Bronchial epithelial cell (primary cell): ENCODE measurements around the gene PLEKHA4. TPM values are rescaled to one million over a fixed set of nuclear protein-coding genes. Genes with fewer than 3 reads are reported as not detected.
A peak's percentile ranks its signal among the peaks of the same experiment; 100 is the strongest.

Source experiments
- DNase-seq: peaks from one replicate; pipeline ENCODE4 v3.0.0-alpha.2; 2010; ENCODE audit warnings: low read depth
- FAIRE-seq: peaks from 2 replicates; lab custom pipeline; 2011; peaks lifted over from hg19 to GRCh38; lab: Jason Lieb, UNC
- H3K27me3 ChIP-seq: 2 replicates; pipeline ENCODE4 v1.5.1; 2011; ENCODE audit warnings: low read length; ENCODE audit not compliant: control insufficient read depth, insufficient read depth
- H3K36me3 ChIP-seq: 2 replicates; pipeline ENCODE4 v1.5.1; 2011; ENCODE audit warnings: low read length; ENCODE audit not compliant: control insufficient read depth, insufficient read depth
- H3K4me3 ChIP-seq: 2 replicates; pipeline ENCODE4 v1.5.1; 2011; ENCODE audit warnings: mild to moderate bottlenecking, low read depth, low read length, control low read depth
- CTCF ChIP-seq: IDR thresholded peaks from 2 replicates; pipeline ENCODE4 v1.5.1; 2011; ENCODE audit warnings: mild to moderate bottlenecking, moderate library complexity, low read length, control low read depth, inconsistent platforms; ENCODE audit not compliant: insufficient read depth, severe bottlenecking
- total RNA-seq: library from RNA; depleted of rRNA; stranded (reverse); fragments of >200 nt; gene quantifications from 2 replicates; pipeline ENCODE4 v1.2.1, GENCODE V29; 2014

The PLEKHA4 gene
- total RNA-seq, 1 donor from 2014 or later: 0.79 TPM

GRCh38 chr19:48806818-48807589, 61.4 kb downstream of the PLEKHA4 start:
- no peak for TF ChIP-seq CTCF
- H3K27me3 ChIP-seq: no peaks in the 10 kb centered on the region
- peak; percentile 36 for DNase-seq
- no peak for FAIRE-seq
- H3K4me3 ChIP-seq: no peak overlapping the region
- H3K36me3 ChIP-seq: peaks cover 11% of the 10 kb centered on the region

- DNase-seq (no peak), FAIRE-seq (no peak)
- Histone ChIP-seq H3K4me3 (no peak overlapping the region), H3K27me3 (no peaks in the 10 kb centered on the region), H3K36me3 (peaks cover 11% of the 10 kb centered on the region)
- TF ChIP-seq CTCF: no peak
These were observed 61.9 kb downstream of the PLEKHA4 start for GRCh38 chr19:48806518-48806817.

- TF ChIP-seq CTCF: no peak
- DNase-seq (no peak), FAIRE-seq (no peak)
- H3K27me3 ChIP-seq: no peaks in the 10 kb centered on the region
- peaks cover 11% of the 10 kb centered on the region for H3K36me3 ChIP-seq
- H3K4me3 ChIP-seq: no peak overlapping the region
These were observed 63.0 kb downstream of the PLEKHA4 start for GRCh38 chr19:48805452-48805851.

GRCh38 chr19:48804496-48804895, 63.9 kb downstream of the PLEKHA4 start:
- no peak for TF ChIP-seq CTCF
- Histone ChIP-seq H3K36me3 (peaks cover 11% of the 10 kb centered on the region), H3K27me3 (no peaks in the 10 kb centered on the region), H3K4me3 (no peak overlapping the region)
- FAIRE-seq: no peak
- DNase-seq: no peak

DNA sequence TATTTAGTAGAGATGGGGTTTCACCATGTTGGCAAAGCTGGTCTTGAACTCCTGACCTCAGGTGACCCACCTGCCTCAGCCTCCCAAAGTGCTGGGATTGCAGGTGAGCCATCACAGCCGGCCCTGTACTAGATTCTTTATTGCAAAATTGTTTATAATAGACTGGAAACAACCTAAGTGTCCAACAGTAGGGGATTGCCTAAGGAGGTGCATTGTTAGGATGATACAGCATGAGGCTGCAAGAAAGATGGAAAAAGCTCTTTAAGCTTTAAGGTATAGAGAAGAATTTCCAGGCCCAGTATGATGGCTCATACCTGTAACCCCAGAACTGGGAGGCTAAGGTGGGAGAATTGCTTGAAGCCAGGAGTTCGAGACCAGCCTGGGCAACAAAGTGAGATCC, 65.8 kb downstream of the PLEKHA4 start:
- DNase-seq (no peak), FAIRE-seq (no peak)
- peaks cover 9% of the 10 kb centered on the region for H3K36me3 ChIP-seq
- TF ChIP-seq CTCF: no peak
- H3K4me3 ChIP-seq: no peak overlapping the region
- no peaks in the 10 kb centered on the region for H3K27me3 ChIP-seq
